Measurements from ENCODE around the gene RASL10A. TPM values are rescaled to one million over a fixed set of nuclear protein-coding genes. Genes with fewer than 3 reads are reported as not detected.

RASL10A gene
- total and polyA plus RNA-seq, 2 experiments from 2014 or later, result 1.2 to 3.6 TPM

- Histone ChIP-seq H3K4me1 (ENCODE audit: low read depth) (no peaks in the 10 kb centered on the region), H3K27ac (no peak overlapping the region), H3K4me3 (no peak overlapping the region), H3K36me3 (peaks cover 4% of the 10 kb centered on the region), H3K27me3 (no peaks in the 10 kb centered on the region), H3K9me3 (ENCODE audit: low read depth) (no peaks in the 10 kb centered on the region)
- DNase-seq (ENCODE audit: low read depth in 1 of 2, low spot score in 1 of 2), result no peak
- no peak for TF ChIP-seq CTCF (IDR thresholded peaks at IDR 0.05; ENCODE audit: low read depth, low read length)
Observed at GRCh38 chr22:29329581-29329980, 14.1 kb upstream of the RASL10A start.

- Histone ChIP-seq H3K36me3 (peaks cover 2% of the 10 kb centered on the region), H3K27me3 (no peaks in the 10 kb centered on the region), H3K4me3 (no peak overlapping the region), H3K4me1 (ENCODE audit: low read depth) (no peaks in the 10 kb centered on the region), H3K9me3 (ENCODE audit: low read depth) (no peaks in the 10 kb centered on the region), H3K27ac (no peak overlapping the region)
- no peak for DNase-seq (ENCODE audit: low read depth in 1 of 2, low spot score in 1 of 2)
- no peak for TF ChIP-seq CTCF (IDR thresholded peaks at IDR 0.05; ENCODE audit: low read depth, low read length)
Observed at GRCh38 chr22:29328566-29329500, 13.3 kb upstream of the RASL10A start.

- Histone ChIP-seq H3K4me1 (ENCODE audit: low read depth) (no peaks in the 10 kb centered on the region), H3K36me3 (peaks cover 2% of the 10 kb centered on the region)
Observed at GRCh38 chr22:29328055-29328454, 12.6 kb upstream of the RASL10A start.

GRCh38 chr22:29327089-29327764 is 11.7 kb upstream of the RASL10A start:
- Histone ChIP-seq H3K9me3 (ENCODE audit: low read depth) (no peaks in the 10 kb centered on the region), H3K4me3 (no peak overlapping the region), H3K27ac (no peak overlapping the region), H3K36me3 (peaks cover 2% of the 10 kb centered on the region), H3K4me1 (ENCODE audit: low read depth) (no peaks in the 10 kb centered on the region), H3K27me3 (no peaks in the 10 kb centered on the region)
- DNase-seq (ENCODE audit: low read depth in 1 of 2, low spot score in 1 of 2), result no peak
- TF ChIP-seq CTCF (IDR thresholded peaks at IDR 0.05; ENCODE audit: low read depth, low read length), result no peak

More at GRCh38 chr22:29328055-29328454, 12.6 kb upstream of the RASL10A start:
- Histone ChIP-seq H3K27ac (no peak overlapping the region), H3K27me3 (no peaks in the 10 kb centered on the region), H3K9me3 (ENCODE audit: low read depth) (no peaks in the 10 kb centered on the region), H3K4me3 (no peak overlapping the region)
- TF ChIP-seq CTCF (IDR thresholded peaks at IDR 0.05; ENCODE audit: low read depth, low read length), result no peak
- DNase-seq (ENCODE audit: low read depth in 1 of 2, low spot score in 1 of 2), result no peak

GRCh38 chr22:29326481-29326880 is 11.0 kb upstream of the RASL10A start:
- H3K27me3 ChIP-seq, result no peaks in the 10 kb centered on the region
- peaks cover 2% of the 10 kb centered on the region for H3K36me3 ChIP-seq
- no peak for TF ChIP-seq CTCF (IDR thresholded peaks at IDR 0.05; ENCODE audit: low read depth, low read length)
- no peak overlapping the region for H3K4me3 ChIP-seq
- no peak for DNase-seq (ENCODE audit: low read depth in 1 of 2, low spot score in 1 of 2)
- H3K27ac ChIP-seq, result no peak overlapping the region
- H3K9me3 ChIP-seq (ENCODE audit: low read depth), result no peaks in the 10 kb centered on the region
- H3K4me1 ChIP-seq (ENCODE audit: low read depth), result no peaks in the 10 kb centered on the region

Data from cardiac muscle cell (in vitro differentiated cells and primary cell).